HepG2 (cell line): Measurements from ENCODE around the gene PDK2. TPM values are rescaled to one million over a fixed set of nuclear protein-coding genes. Genes with fewer than 3 reads are reported as not detected.
A peak's percentile ranks its signal among the peaks of the same experiment; 100 is the strongest.

Experiments
- ARNT ChIP-seq: fragments of 450-650 bp; IDR thresholded peaks from 2 replicates; pipeline ENCODE4 v1.6.1; 2017
- CREM ChIP-seq, 2 experiments: sonication (generic) in 1 of 2; formaldehyde crosslinking in 1 of 2; IDR thresholded peaks; 2 replicates each; pipeline versions ENCODE4 v1.4.0 to v1.6.1; 2016 to 2020; ENCODE audit warnings: antibody characterized with exemption in 1 of 2, mild to moderate bottlenecking in 1 of 2, missing genetic modification reagents in 1 of 2
- E2F1 ChIP-seq: sonication (generic); formaldehyde crosslinking; IDR thresholded peaks from 2 replicates; pipeline ENCODE4 v1.5.0; 2020; ENCODE audit warnings: missing genetic modification reagents
- FOXP1 ChIP-seq, 2 experiments: fragments of 450-650 bp in 1 of 2; IDR thresholded peaks; 2 replicates each; pipeline ENCODE4 v1.6.1; 2017 to 2018; ENCODE audit warnings: antibody characterized with exemption in 1 of 2
- GLI4 ChIP-seq: sonication (generic); formaldehyde crosslinking; IDR thresholded peaks from 2 replicates; pipeline ENCODE4 v1.5.1; 2020; ENCODE audit warnings: missing genetic modification reagents, mild to moderate bottlenecking, moderate library complexity, borderline replicate concordance
- GRHL1 ChIP-seq: sonication (generic); formaldehyde crosslinking; conservative IDR thresholded peaks from 2 replicates; pipeline ENCODE4 v1.8.0; 2022; ENCODE audit warnings: missing genetic modification reagents
- IRX3 ChIP-seq: sonication (generic); formaldehyde crosslinking; IDR thresholded peaks from 2 replicates; pipeline ENCODE4 v1.8.1; 2023; ENCODE audit warnings: mild to moderate bottlenecking, low read depth, missing genetic modification reagents, borderline replicate concordance
- KMT2A ChIP-seq: sonication (generic); formaldehyde crosslinking; IDR thresholded peaks from 2 replicates; pipeline ENCODE4 v1.4.0; 2020; ENCODE audit warnings: missing genetic modification reagents
- MED13 ChIP-seq: sonication (generic); formaldehyde crosslinking; IDR thresholded peaks from 2 replicates; pipeline ENCODE4 v1.5.0; 2020; ENCODE audit warnings: missing genetic modification reagents
- NCOR1 ChIP-seq: fragments of 200-600 bp; sonication (generic); IDR thresholded peaks from 2 replicates; pipeline ENCODE4 v1.7.0; 2017; ENCODE audit warnings: antibody characterized with exemption, low read length, borderline replicate concordance
- NFATC3 ChIP-seq: sonication (generic); formaldehyde crosslinking; IDR thresholded peaks from 2 replicates; pipeline ENCODE4 v1.5.1; 2020; ENCODE audit warnings: mild to moderate bottlenecking, missing genetic modification reagents
- NR3C1 ChIP-seq: sonication (generic); formaldehyde crosslinking; IDR thresholded peaks from 2 replicates; pipeline ENCODE4 v1.4.0; 2020; ENCODE audit warnings: missing genetic modification reagents
- SIX1 ChIP-seq: sonication (generic); formaldehyde crosslinking; IDR thresholded peaks from 2 replicates; pipeline ENCODE4 v1.4.0; 2020; ENCODE audit warnings: missing genetic modification reagents, borderline replicate concordance
- SMARCC2 ChIP-seq: fragments of 450-650 bp; IDR thresholded peaks from 2 replicates; pipeline ENCODE4 v1.6.1; 2017; ENCODE audit warnings: antibody characterized with exemption, mild to moderate bottlenecking
- TARDBP ChIP-seq: sonication (generic); formaldehyde crosslinking; IDR thresholded peaks from 2 replicates; pipeline ENCODE4 v1.8.0; 2022; ENCODE audit warnings: mild to moderate bottlenecking, missing genetic modification reagents
- TBL1XR1 ChIP-seq: fragments of 150-350 bp; IDR thresholded peaks from 2 replicates; pipeline ENCODE4 v1.6.1; 2014; ENCODE audit warnings: borderline replicate concordance, low read length; ENCODE audit not compliant: partially characterized antibody
- TBX3 ChIP-seq: fragments of 450-650 bp; IDR thresholded peaks from 2 replicates; pipeline ENCODE4 v1.6.1; 2017; ENCODE audit warnings: antibody characterized with exemption, mild to moderate bottlenecking, inconsistent platforms, borderline replicate concordance
- ZBTB7A ChIP-seq: sonication (generic); formaldehyde crosslinking; IDR thresholded peaks from 2 replicates; pipeline ENCODE4 v1.8.0; 2022; ENCODE audit warnings: mild to moderate bottlenecking, missing genetic modification reagents
- ZC3H13 ChIP-seq: sonication (generic); formaldehyde crosslinking; IDR thresholded peaks from 2 replicates; pipeline ENCODE4 v1.8.1; 2023; ENCODE audit warnings: mild to moderate bottlenecking, missing genetic modification reagents, moderate library complexity
- ZFX ChIP-seq: sonication (generic); formaldehyde crosslinking; IDR thresholded peaks from 2 replicates; pipeline ENCODE4 v1.4.0; 2020; ENCODE audit warnings: mild to moderate bottlenecking, low read depth, missing genetic modification reagents, moderate library complexity
- ZNF232 ChIP-seq: sonication (generic); formaldehyde crosslinking; IDR thresholded peaks from 2 replicates; pipeline ENCODE4 v1.4.0; 2020; ENCODE audit warnings: missing genetic modification reagents, borderline replicate concordance
- ZNF605 ChIP-seq: sonication (generic); formaldehyde crosslinking; IDR thresholded peaks from 2 replicates; pipeline ENCODE4 v1.8.0; 2022; ENCODE audit warnings: mild to moderate bottlenecking, missing genetic modification reagents
- ZNF639 ChIP-seq: conservative IDR thresholded peaks from 2 replicates; pipeline ENCODE4 v1.6.1; 2018; ENCODE audit warnings: missing genetic modification reagents
- ZNF724P ChIP-seq: sonication (generic); formaldehyde crosslinking; IDR thresholded peaks from 2 replicates; pipeline ENCODE4 v1.8.0; 2022; ENCODE audit warnings: missing genetic modification reagents, borderline replicate concordance
- ZNF816 ChIP-seq: sonication (generic); formaldehyde crosslinking; IDR thresholded peaks from 2 replicates; pipeline ENCODE4 v1.8.0; 2022; ENCODE audit warnings: missing genetic modification reagents, mild to moderate bottlenecking, borderline replicate concordance
- ZNF83 ChIP-seq: sonication (generic); formaldehyde crosslinking; IDR thresholded peaks from 2 replicates; pipeline ENCODE4 v1.4.0; 2020; ENCODE audit warnings: missing genetic modification reagents, mild to moderate bottlenecking, borderline replicate concordance
- polyA plus RNA-seq, 8 experiments: library from polyadenylated mRNA; depleted of rRNA in 3 of 8; stranded (reverse) in 7 of 8; unstranded in 1 of 8; fragments of >200 nt; fragmentation: Illumina TruSeq in 4 of 8; extraction: Trizol in 4 of 8; gene quantifications; 2 replicates each; pipeline versions ENCODE4 v1.2.1 to v1.2.3, GENCODE V29; 2011 to 2016; ENCODE audit warnings: low read depth in 4 of 8, missing spikeins in 1 of 8, mixed read lengths in 1 of 8; ENCODE audit not compliant: insufficient read depth in 1 of 8
- total RNA-seq, 5 experiments: library from RNA; depleted of rRNA; stranded (reverse); fragments of >200 nt; fragmentation: Illumina TruSeq; extraction: Trizol; gene quantifications; 2 replicates each; pipeline ENCODE4 v1.2.3, GENCODE V29; 2016; ENCODE audit warnings: low read depth in 1 of 5

The PDK2 gene
- total and polyA plus RNA-seq, 2 of the 13 experiments (the other 11 are each of a cell fraction or from before 2014, with no cell fraction given), result 18.5 to 59.7 TPM

- TF ChIP-seq GRHL1 (no peak), E2F1 (CRISPR knock-in tag) (no peak), SMARCC2 (no peak), ZFX (CRISPR knock-in tag) (peak; percentile 57; the same call in 1 of the 2 replicates), NCOR1 (no peak), ZNF816 (CRISPR knock-in tag) (no peak), MED13 (CRISPR knock-in tag) (no peak), NR3C1 (CRISPR knock-in tag) (no peak), GLI4 (CRISPR knock-in tag) (no peak; the same call in 1 of the 2 replicates), CREM (IDR thresholded peaks at IDR 0.05) (no peak), CREM (CRISPR knock-in tag; IDR thresholded peaks at IDR 0.05) (no peak), KMT2A (0 out of 2 replicates have a peak, but pooled peaks have one; percentile 31), ZC3H13 (CRISPR knock-in tag) (0 out of 2 replicates have a peak, but pooled peaks have one; percentile 77), ZBTB7A (CRISPR knock-in tag) (peak; percentile 85; the same call in 1 of the 2 replicates), ZNF724P (CRISPR knock-in tag) (no peak), ZNF605 (CRISPR knock-in tag) (peak; percentile 14; the same call in 1 of the 2 replicates), ZNF639 (CRISPR knock-in tag) (no peak), NFATC3 (CRISPR knock-in tag) (no peak), ARNT (no peak), TBL1XR1 (no peak), ZNF232 (CRISPR knock-in tag) (no peak), ZNF83 (CRISPR knock-in tag) (peak; percentile 77; the same call in 1 of the 2 replicates), SIX1 (CRISPR knock-in tag) (no peak), IRX3 (no peak), TBX3 (no peak), FOXP1 (IDR thresholded peaks at IDR 0.05) (no peak), FOXP1 (CRISPR knock-in tag; IDR thresholded peaks at IDR 0.05) (no peak), TARDBP (no peak)
These were observed 66.1 kb downstream of the PDK2 start (continued) for GRCh38 chr17:50161023-50161910.
